ENCODE measurements around the gene ZNF512. TPM values are rescaled to one million over a fixed set of nuclear protein-coding genes. Genes with fewer than 3 reads are reported as not detected.

ZNF512 gene
- polyA plus RNA-seq, 2 of the 4 experiments (the other 2 are of a cell fraction) = 25.3 to 55.4 TPM

DNA sequence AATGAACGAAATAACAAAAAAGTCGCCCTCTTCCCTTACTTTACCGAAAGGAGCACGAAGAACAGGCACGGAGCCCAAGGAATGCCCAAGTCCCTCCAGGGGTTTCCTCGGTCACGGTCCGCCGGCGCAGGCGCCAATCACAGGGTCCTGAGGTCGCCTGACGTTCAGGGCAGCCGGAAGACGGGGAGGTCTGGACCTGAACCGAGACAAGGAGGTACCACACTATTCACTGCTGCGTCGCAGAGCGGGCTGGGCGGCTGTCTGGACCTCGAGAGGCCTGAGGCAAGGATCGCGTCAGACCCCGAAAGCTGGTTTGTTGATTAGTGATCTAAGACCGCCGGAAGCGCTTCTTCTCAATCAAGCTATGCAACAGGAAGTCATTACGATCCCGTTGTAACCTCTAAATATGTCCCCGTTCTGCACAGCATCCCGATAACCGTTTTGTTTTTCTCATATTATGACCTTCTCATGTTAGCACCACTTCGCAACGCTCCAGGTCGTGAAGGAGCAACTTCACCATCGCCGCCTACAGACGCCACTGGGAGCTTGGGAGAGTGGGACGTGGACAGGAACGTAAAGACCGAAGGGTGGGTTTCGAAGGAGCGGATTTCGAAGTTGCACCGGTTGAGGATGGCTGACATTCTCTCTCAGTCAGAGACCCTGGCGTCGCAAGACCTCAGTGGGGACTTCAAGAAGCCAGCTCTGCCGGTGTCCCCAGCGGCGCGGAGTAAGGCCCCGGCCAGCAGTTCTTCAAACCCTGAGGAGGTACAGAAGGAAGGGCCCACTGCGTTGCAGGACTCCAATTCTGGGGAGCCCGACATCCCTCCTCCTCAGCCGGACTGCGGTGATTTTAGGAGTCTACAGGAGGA lies 80.7 kb downstream of the ZNF512 start, which contains the start of the genes SLC4A1AP and SUPT7L (continued):
- TF ChIP-seq, protein P1, sequence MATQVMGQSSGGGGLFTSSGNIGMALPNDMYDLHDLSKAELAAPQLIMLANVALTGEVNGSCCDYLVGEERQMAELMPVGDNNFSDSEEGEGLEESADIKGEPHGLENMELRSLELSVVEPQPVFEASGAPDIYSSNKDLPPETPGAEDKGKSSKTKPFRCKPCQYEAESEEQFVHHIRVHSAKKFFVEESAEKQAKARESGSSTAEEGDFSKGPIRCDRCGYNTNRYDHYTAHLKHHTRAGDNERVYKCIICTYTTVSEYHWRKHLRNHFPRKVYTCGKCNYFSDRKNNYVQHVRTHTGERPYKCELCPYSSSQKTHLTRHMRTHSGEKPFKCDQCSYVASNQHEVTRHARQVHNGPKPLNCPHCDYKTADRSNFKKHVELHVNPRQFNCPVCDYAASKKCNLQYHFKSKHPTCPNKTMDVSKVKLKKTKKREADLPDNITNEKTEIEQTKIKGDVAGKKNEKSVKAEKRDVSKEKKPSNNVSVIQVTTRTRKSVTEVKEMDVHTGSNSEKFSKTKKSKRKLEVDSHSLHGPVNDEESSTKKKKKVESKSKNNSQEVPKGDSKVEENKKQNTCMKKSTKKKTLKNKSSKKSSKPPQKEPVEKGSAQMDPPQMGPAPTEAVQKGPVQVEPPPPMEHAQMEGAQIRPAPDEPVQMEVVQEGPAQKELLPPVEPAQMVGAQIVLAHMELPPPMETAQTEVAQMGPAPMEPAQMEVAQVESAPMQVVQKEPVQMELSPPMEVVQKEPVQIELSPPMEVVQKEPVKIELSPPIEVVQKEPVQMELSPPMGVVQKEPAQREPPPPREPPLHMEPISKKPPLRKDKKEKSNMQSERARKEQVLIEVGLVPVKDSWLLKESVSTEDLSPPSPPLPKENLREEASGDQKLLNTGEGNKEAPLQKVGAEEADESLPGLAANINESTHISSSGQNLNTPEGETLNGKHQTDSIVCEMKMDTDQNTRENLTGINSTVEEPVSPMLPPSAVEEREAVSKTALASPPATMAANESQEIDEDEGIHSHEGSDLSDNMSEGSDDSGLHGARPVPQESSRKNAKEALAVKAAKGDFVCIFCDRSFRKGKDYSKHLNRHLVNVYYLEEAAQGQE (IDR thresholded peaks at IDR 0.05) = peak; percentile 42; the same call in 1 of the 2 replicates
- TF ChIP-seq NPAS2 (CRISPR knock-in tag; IDR thresholded peaks at IDR 0.05; ENCODE audit: borderline replicate concordance) (no peak), NR3C1 (IDR thresholded peaks at IDR 0.05) (no peak), POLR2AphosphoS2 (conservative IDR thresholded peaks at IDR 0.05; ENCODE audit: low read length) (no peak), RNF2 (IDR thresholded peaks at IDR 0.05; ENCODE audit: borderline replicate concordance, low read depth) (no peak), FOXS1 (CRISPR knock-in tag; IDR thresholded peaks at IDR 0.05) (no peak; the same call in 1 of the 2 replicates), KDM5A (IDR thresholded peaks at IDR 0.05) (peak; percentile 99), PHF8 (IDR thresholded peaks at IDR 0.05; ENCODE audit: borderline replicate concordance, low read depth) (peak; percentile 88), MAFK (IDR thresholded peaks at IDR 0.05; ENCODE audit: partially characterized antibody) (no peak), CEBPB (IDR thresholded peaks at IDR 0.05) (peak in 1 of 2 experiments; percentile 74; a peak in 1 of 4 replicates), BHLHE40 (IDR thresholded peaks at IDR 0.05; ENCODE audit: low read depth, low read length) (no peak), CBX8 (IDR thresholded peaks at IDR 0.05) (no peak), JUN (IDR thresholded peaks at IDR 0.05) (peak; percentile 91), FOSB (CRISPR knock-in tag; IDR thresholded peaks at IDR 0.05) (no peak), POLR2A (IDR thresholded peaks at IDR 0.05; ENCODE audit: low read length) (peak; percentile 68), ZNF302 (CRISPR knock-in tag; IDR thresholded peaks at IDR 0.05) (no peak), MAZ (IDR thresholded peaks at IDR 0.05; ENCODE audit: borderline replicate concordance, low read depth, low read length) (no peak), ZC3H11A (IDR thresholded peaks at IDR 0.05) (peak; percentile 57; the same call in 1 of the 2 replicates), HOXA7 (CRISPR knock-in tag; IDR thresholded peaks at IDR 0.05) (no peak), SMC3 (IDR thresholded peaks at IDR 0.05) (no peak; the same call in 2 of the 3 replicates), SREBF2 (IDR thresholded peaks at IDR 0.05) (no peak), GATA3 (IDR thresholded peaks at IDR 0.05; ENCODE audit: borderline replicate concordance) (peak; percentile 65; the same call in 1 of the 2 replicates), EHF (CRISPR knock-in tag; IDR thresholded peaks at IDR 0.05) (no peak), CHD2 (IDR thresholded peaks at IDR 0.05; ENCODE audit: low read length, partially characterized antibody) (no peak), ZFP36 (IDR thresholded peaks at IDR 0.05; ENCODE audit: borderline replicate concordance, partially characterized antibody) (no peak), TP53 (CRISPR knock-in tag; IDR thresholded peaks at IDR 0.05) (peak; percentile 68), CHD4 (IDR thresholded peaks at IDR 0.05; ENCODE audit: borderline replicate concordance) (no peak), RCOR1 (IDR thresholded peaks at IDR 0.05; ENCODE audit: low read depth, low read length) (no peak), HOXB13 (CRISPR knock-in tag; IDR thresholded peaks at IDR 0.05; ENCODE audit: low read depth) (peak; percentile 46; the same call in 1 of the 2 replicates), HEYL (CRISPR knock-in tag; IDR thresholded peaks at IDR 0.05) (no peak), MYC (IDR thresholded peaks at IDR 0.05; ENCODE audit: borderline replicate concordance, low read length) (no peak)
- TF ChIP-seq, protein P2, sequence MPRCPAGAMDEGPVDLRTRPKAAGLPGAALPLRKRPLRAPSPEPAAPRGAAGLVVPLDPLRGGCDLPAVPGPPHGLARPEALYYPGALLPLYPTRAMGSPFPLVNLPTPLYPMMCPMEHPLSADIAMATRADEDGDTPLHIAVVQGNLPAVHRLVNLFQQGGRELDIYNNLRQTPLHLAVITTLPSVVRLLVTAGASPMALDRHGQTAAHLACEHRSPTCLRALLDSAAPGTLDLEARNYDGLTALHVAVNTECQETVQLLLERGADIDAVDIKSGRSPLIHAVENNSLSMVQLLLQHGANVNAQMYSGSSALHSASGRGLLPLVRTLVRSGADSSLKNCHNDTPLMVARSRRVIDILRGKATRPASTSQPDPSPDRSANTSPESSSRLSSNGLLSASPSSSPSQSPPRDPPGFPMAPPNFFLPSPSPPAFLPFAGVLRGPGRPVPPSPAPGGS (IDR thresholded peaks at IDR 0.05) = 0 out of 3 replicates have a peak, but pooled peaks have one; percentile 64
- TF ChIP-seq, protein P3, sequence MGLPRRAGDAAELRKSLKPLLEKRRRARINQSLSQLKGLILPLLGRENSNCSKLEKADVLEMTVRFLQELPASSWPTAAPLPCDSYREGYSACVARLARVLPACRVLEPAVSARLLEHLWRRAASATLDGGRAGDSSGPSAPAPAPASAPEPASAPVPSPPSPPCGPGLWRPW (IDR thresholded peaks at IDR 0.05) = no peak
- TF ChIP-seq, protein P4, sequence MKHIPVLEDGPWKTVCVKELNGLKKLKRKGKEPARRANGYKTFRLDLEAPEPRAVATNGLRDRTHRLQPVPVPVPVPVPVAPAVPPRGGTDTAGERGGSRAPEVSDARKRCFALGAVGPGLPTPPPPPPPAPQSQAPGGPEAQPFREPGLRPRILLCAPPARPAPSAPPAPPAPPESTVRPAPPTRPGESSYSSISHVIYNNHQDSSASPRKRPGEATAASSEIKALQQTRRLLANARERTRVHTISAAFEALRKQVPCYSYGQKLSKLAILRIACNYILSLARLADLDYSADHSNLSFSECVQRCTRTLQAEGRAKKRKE (CRISPR knock-in tag; IDR thresholded peaks at IDR 0.05; ENCODE audit: low read depth) = no peak
- TF ChIP-seq, protein P5, sequence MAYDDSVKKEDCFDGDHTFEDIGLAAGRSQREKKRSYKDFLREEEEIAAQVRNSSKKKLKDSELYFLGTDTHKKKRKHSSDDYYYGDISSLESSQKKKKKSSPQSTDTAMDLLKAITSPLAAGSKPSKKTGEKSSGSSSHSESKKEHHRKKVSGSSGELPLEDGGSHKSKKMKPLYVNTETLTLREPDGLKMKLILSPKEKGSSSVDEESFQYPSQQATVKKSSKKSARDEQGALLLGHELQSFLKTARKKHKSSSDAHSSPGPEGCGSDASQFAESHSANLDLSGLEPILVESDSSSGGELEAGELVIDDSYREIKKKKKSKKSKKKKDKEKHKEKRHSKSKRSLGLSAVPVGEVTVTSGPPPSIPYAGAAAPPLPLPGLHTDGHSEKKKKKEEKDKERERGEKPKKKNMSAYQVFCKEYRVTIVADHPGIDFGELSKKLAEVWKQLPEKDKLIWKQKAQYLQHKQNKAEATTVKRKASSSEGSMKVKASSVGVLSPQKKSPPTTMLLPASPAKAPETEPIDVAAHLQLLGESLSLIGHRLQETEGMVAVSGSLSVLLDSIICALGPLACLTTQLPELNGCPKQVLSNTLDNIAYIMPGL (CRISPR knock-in tag; IDR thresholded peaks at IDR 0.05; ENCODE audit: borderline replicate concordance) = peak; percentile 98
- TF ChIP-seq, protein P6, sequence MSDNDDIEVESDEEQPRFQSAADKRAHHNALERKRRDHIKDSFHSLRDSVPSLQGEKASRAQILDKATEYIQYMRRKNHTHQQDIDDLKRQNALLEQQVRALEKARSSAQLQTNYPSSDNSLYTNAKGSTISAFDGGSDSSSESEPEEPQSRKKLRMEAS (IDR thresholded peaks at IDR 0.05) = peak; percentile 88
